PC-3 (cell line): Measurements from ENCODE around the gene CCNQ. TPM values are rescaled to one million over a fixed set of nuclear protein-coding genes. Genes with fewer than 3 reads are reported as not detected.

ENCODE experiments used
- ATAC-seq: fragments of 200-7000 bp; cut with Tn5 transposase; 2 replicates; pipeline ENCODE4 v1.9.1; 2020; ENCODE audit warnings: mild to moderate bottlenecking, moderate library complexity
- BruUV-seq: library from RNA; stranded (reverse); fragments of 400-500 nt; replicated peaks from 2 replicates; lab custom pipeline; 2021; lab: Mats Ljungman, UMichigan
- CTCF ChIA-PET: fragments of 300-600 bp; sonication (Branson Sonifier 250); formaldehyde crosslinking; loops from one replicate; lab custom pipeline; 2022; ENCODE audit warnings: antibody characterized with exemption; lab: Charles Lee
- POLR2A ChIA-PET: fragments of 300-600 bp; sonication (Branson Sonifier 250); formaldehyde crosslinking; loops from one replicate; lab custom pipeline; 2022; ENCODE audit warnings: antibody characterized with exemption; ENCODE audit not compliant: unreplicated experiment; lab: Charles Lee
- DNase-seq: peaks from one replicate; pipeline ENCODE4 v3.0.0-alpha.2; 2015
- H2AFZ ChIP-seq: fragments of 300-600 bp; sonication (generic); 2 replicates; pipeline ENCODE4 v1.6.0; 2016; ENCODE audit warnings: antibody characterized with exemption, low read length
- H3F3A ChIP-seq: fragments of 300-600 bp; sonication (generic); one replicate; pipeline ENCODE4 v1.6.0; 2017; ENCODE audit warnings: antibody characterized with exemption, low read length, control low read depth, mild to moderate bottlenecking; ENCODE audit not compliant: unreplicated experiment
- H3K27ac ChIP-seq: fragments of 300-600 bp; sonication (generic); 2 replicates; pipeline ENCODE4 v1.5.1; 2016; ENCODE audit warnings: mild to moderate bottlenecking, low read length
- H3K27me3 ChIP-seq: fragments of 300-600 bp; sonication (generic); 2 replicates; pipeline ENCODE4 v1.6.1; 2016; ENCODE audit warnings: low read length, mixed read lengths
- H3K36me3 ChIP-seq: fragments of 300-600 bp; sonication (generic); 2 replicates; pipeline ENCODE4 v1.6.1; 2016; ENCODE audit warnings: low read depth, mixed run types, low read length, mixed read lengths
- H3K4me1 ChIP-seq: fragments of 300-600 bp; sonication (generic); 2 replicates; pipeline ENCODE4 v1.5.1; 2016; ENCODE audit warnings: low read length; ENCODE audit not compliant: insufficient read depth
- H3K4me2 ChIP-seq: fragments of 300-600 bp; sonication (generic); 2 replicates; pipeline ENCODE4 v1.6.0; 2016; ENCODE audit warnings: low read length
- H3K4me3 ChIP-seq: fragments of 300-600 bp; sonication (generic); 2 replicates; pipeline ENCODE4 v1.5.1; 2016; ENCODE audit warnings: mild to moderate bottlenecking, low read length, mixed read lengths
- H3K79me2 ChIP-seq: fragments of 300-600 bp; sonication (generic); 2 replicates; pipeline ENCODE4 v1.6.1; 2017; ENCODE audit warnings: low read length, mixed read lengths
- H3K9ac ChIP-seq: fragments of 300-600 bp; sonication (generic); 2 replicates; pipeline ENCODE4 v1.6.0; 2016; ENCODE audit warnings: mild to moderate bottlenecking, low read length
- H3K9me2 ChIP-seq: fragments of 300-600 bp; sonication (generic); replicated peaks from 2 replicates; pipeline ENCODE4 v1.6.1; 2016; ENCODE audit warnings: mixed run types, low read length, mixed read lengths
- H3K9me3 ChIP-seq: fragments of 300-600 bp; sonication (generic); 2 replicates; pipeline ENCODE4 v1.6.1; 2016; ENCODE audit warnings: low read length, mixed read lengths
- H4K20me1 ChIP-seq: fragments of 300-600 bp; sonication (generic); 2 replicates; pipeline ENCODE4 v1.6.1; 2016; ENCODE audit warnings: low read length, mixed read lengths
- CTCF ChIP-seq: fragments of 300-600 bp; sonication (generic); conservative IDR thresholded peaks from 2 replicates; pipeline ENCODE4 v1.5.1; 2017; ENCODE audit warnings: antibody characterized with exemption, low read depth, mild to moderate bottlenecking, low read length
- EZH2 ChIP-seq: fragments of 300-600 bp; sonication (generic); IDR thresholded peaks from one replicate; pipeline ENCODE4 v1.6.1; 2017; ENCODE audit warnings: antibody characterized with exemption, mild to moderate bottlenecking, low read length; ENCODE audit not compliant: unreplicated experiment
- EZH2phosphoT487 ChIP-seq: fragments of 300-600 bp; sonication (generic); IDR thresholded peaks from 2 replicates; pipeline ENCODE4 v1.6.1; 2018; ENCODE audit warnings: mild to moderate bottlenecking, antibody characterized with exemption, low read length, borderline replicate concordance
- intact Hi-C: fragments of 100-400 bp; cut with micrococcal nuclease; formaldehyde crosslinking; loops from 2 replicates; pipeline ENCODE4 v1.9.0; 2023
- total RNA-seq: library from RNA; depleted of rRNA; stranded (reverse); fragments of >200 nt; gene quantifications from 2 replicates; pipeline ENCODE4 v1.2.3, GENCODE V29; 2014

The CCNQ gene
- total RNA-seq, 1 experiment from 2014 or later, result 110 TPM

GRCh38 chrX:153568451-153569011 lies 30.4 kb downstream of the CCNQ start:
- no peaks in the 10 kb centered on the region for H3F3A ChIP-seq
- intact Hi-C loops, result no loop called here
- POLR2A ChIA-PET, result no interaction called here
- no peak overlapping the region for H3K4me3 ChIP-seq
- CTCF ChIA-PET, result no interaction called here
- H3K4me2 ChIP-seq, result no peak overlapping the region
- H3K79me2 ChIP-seq, result no peaks in the 10 kb centered on the region
- H3K36me3 ChIP-seq, result no peaks in the 10 kb centered on the region
- no peaks in the 10 kb centered on the region for H3K27me3 ChIP-seq
- H4K20me1 ChIP-seq, result no peaks in the 10 kb centered on the region
- TF ChIP-seq CTCF (0 out of 2 replicates have a peak, but pooled peaks have one; percentile 23), EZH2 (no peak)
- H3K4me1 ChIP-seq, result no peaks in the 10 kb centered on the region
- ATAC-seq, result no peak; the same call in 1 of the 2 replicates
- H3K9me2 ChIP-seq, result no peaks in the 10 kb centered on the region
- no peak overlapping the region for H2AFZ ChIP-seq
- no peak overlapping the region for H3K9ac ChIP-seq
- H3K9me3 ChIP-seq, result no peaks in the 10 kb centered on the region
- no TSS peak for BruUV-seq
- H3K27ac ChIP-seq, result no peak overlapping the region
- peak; percentile 13 for DNase-seq

- Histone ChIP-seq H3K79me2 (no peaks in the 10 kb centered on the region), H3K9me2 (no peaks in the 10 kb centered on the region), H3K9ac (no peak overlapping the region), H2AFZ (no peak overlapping the region), H3K36me3 (no peaks in the 10 kb centered on the region), H4K20me1 (no peaks in the 10 kb centered on the region), H3K4me1 (no peaks in the 10 kb centered on the region), H3F3A (no peaks in the 10 kb centered on the region), H3K4me2 (no peak overlapping the region), H3K27me3 (no peaks in the 10 kb centered on the region), H3K9me3 (no peaks in the 10 kb centered on the region), H3K27ac (no peak overlapping the region), H3K4me3 (no peak overlapping the region)
- no peak for DNase-seq
- TF ChIP-seq EZH2 (no peak), EZH2phosphoT487 (no peak), CTCF (no peak)
- ATAC-seq, result no peak
- BruUV-seq, result no TSS peak
- ChIA-PET POLR2A (no interaction called here), CTCF (no interaction called here)
- intact Hi-C loops, result no loop called here
Observed at GRCh38 chrX:153565996-153566580, 32.9 kb downstream of the CCNQ start.

- BruUV-seq, result no TSS peak
- no peaks in the 10 kb centered on the region for H4K20me1 ChIP-seq
- no peak overlapping the region for H3K4me3 ChIP-seq
- H2AFZ ChIP-seq, result no peak overlapping the region
- no peaks in the 10 kb centered on the region for H3K4me1 ChIP-seq
- intact Hi-C loops, result no loop called here
- H3K9me3 ChIP-seq, result no peaks in the 10 kb centered on the region
- no peaks in the 10 kb centered on the region for H3K36me3 ChIP-seq
- no peak overlapping the region for H3K9ac ChIP-seq
- no peak overlapping the region for H3K4me2 ChIP-seq
- ChIA-PET CTCF (no interaction called here), POLR2A (no interaction called here)
- DNase-seq, result no peak
- H3K27me3 ChIP-seq, result no peaks in the 10 kb centered on the region
- H3K79me2 ChIP-seq, result no peaks in the 10 kb centered on the region
- no peak for ATAC-seq
- no peaks in the 10 kb centered on the region for H3F3A ChIP-seq
- no peaks in the 10 kb centered on the region for H3K9me2 ChIP-seq
- H3K27ac ChIP-seq, result no peak overlapping the region
- TF ChIP-seq EZH2phosphoT487 (no peak), CTCF (no peak), EZH2 (no peak)
Observed at GRCh38 chrX:153564047-153564606, 34.8 kb downstream of the CCNQ start.
